ENCODE data around the gene RAB20.

RAB20 gene

GRCh38 chr13:110511509-110512181 lies 49.9 kb downstream of the RAB20 start:
- Histone ChIP-seq H3K9me3 (no peaks in the 10 kb centered on the region), H3K36me3 (no peaks in the 10 kb centered on the region), H3K27ac (no peak overlapping the region), H3K4me1 (ENCODE audit: control insufficient read depth in 1 of 2, insufficient read depth in 1 of 2, low read depth in 1 of 2, low read length in 1 of 2) (peaks cover 0 to 7% of the 10 kb centered on the region in 2 experiments), H3K27me3 (peaks cover 6% of the 10 kb centered on the region), H3K4me3 (ENCODE audit: low read depth in 1 of 2, low read length in 1 of 2) (no peak overlapping the region)
- TF ChIP-seq, protein P1, sequence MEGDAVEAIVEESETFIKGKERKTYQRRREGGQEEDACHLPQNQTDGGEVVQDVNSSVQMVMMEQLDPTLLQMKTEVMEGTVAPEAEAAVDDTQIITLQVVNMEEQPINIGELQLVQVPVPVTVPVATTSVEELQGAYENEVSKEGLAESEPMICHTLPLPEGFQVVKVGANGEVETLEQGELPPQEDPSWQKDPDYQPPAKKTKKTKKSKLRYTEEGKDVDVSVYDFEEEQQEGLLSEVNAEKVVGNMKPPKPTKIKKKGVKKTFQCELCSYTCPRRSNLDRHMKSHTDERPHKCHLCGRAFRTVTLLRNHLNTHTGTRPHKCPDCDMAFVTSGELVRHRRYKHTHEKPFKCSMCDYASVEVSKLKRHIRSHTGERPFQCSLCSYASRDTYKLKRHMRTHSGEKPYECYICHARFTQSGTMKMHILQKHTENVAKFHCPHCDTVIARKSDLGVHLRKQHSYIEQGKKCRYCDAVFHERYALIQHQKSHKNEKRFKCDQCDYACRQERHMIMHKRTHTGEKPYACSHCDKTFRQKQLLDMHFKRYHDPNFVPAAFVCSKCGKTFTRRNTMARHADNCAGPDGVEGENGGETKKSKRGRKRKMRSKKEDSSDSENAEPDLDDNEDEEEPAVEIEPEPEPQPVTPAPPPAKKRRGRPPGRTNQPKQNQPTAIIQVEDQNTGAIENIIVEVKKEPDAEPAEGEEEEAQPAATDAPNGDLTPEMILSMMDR (IDR thresholded peaks at IDR 0.05), result no peak

DNA sequence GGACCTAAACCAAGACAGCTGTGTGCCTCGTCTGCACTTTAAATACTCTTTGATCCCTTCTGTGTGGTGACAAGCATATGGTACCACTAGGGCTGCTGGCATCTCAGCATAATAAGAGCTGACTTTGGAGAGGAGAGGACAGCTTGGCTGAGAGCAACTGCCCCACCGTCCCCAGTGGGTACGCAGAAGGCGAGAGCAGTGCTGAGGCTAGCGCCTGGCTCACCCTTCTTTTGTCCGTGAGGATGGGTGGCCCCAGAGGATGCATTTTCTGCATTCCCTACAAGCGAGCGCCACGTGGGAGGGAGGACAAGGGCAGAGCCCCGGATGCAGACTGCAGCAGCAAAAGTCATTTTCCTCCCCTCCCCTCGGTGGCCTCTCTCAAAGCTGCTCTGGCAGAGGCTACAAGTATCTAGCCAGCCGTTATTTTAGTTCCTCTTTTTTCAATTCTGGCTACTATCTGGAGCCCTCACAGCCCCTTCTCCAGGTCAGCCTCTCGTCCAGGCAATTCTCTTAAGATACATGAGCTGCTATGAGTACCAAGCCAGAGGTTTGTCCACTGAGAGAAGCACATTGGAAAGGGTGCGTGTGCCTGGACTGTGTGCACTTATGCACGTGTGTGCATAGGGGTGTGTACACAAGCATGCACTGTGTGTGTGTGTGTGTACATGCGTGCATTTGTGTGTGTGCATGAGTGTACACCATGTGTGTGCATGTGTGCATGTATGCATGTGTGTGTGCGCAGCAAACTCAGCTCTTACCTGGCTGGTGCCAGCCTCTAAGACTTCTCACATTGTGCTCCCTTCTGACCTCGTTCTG lies 51.3 kb downstream of the RAB20 start:
- peaks cover 6% of the 10 kb centered on the region for H3K27me3 ChIP-seq
- no peaks in the 10 kb centered on the region for H3K9me3 ChIP-seq
- no peak overlapping the region for H3K27ac ChIP-seq
- TF ChIP-seq, protein P1 (IDR thresholded peaks at IDR 0.05), result no peak
- no peaks in the 10 kb centered on the region for H3K36me3 ChIP-seq
- H3K4me1 ChIP-seq (ENCODE audit: control insufficient read depth in 1 of 2, insufficient read depth in 1 of 2, low read depth in 1 of 2, low read length in 1 of 2), result peaks cover 0 to 7% of the 10 kb centered on the region in 2 experiments
- H3K4me3 ChIP-seq (ENCODE audit: low read depth in 1 of 2, low read length in 1 of 2), result no peak overlapping the region

DNA sequence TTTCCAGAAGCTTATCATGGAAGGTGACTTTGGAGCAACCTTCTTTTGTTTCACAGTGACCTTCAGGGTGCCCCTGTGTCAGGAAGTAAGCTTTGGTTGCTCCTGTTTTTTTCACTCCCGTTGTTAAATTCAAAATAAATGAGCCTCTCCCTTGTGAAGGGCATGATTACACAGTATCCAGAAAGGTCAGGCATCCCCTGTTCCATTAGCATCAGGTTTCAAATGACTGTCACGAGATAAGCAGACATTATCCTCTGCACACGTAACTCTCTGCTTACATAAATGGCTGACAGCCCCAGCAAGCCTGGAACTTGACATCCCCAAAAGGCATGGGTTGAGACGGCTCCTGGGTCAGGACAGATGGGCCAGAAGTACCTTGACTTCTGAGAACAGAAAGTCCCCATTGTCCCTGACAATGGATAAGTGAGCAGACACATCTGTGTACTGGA lies 52.0 kb downstream of the RAB20 start:
- Histone ChIP-seq H3K27ac (no peak overlapping the region), H3K4me3 (ENCODE audit: low read depth in 1 of 2, low read length in 1 of 2) (no peak overlapping the region), H3K36me3 (no peaks in the 10 kb centered on the region), H3K4me1 (ENCODE audit: control insufficient read depth in 1 of 2, insufficient read depth in 1 of 2, low read depth in 1 of 2, low read length in 1 of 2) (peaks cover 0 to 7% of the 10 kb centered on the region in 2 experiments), H3K27me3 (peaks cover 6% of the 10 kb centered on the region), H3K9me3 (no peaks in the 10 kb centered on the region)
- TF ChIP-seq, protein P1 (IDR thresholded peaks at IDR 0.05), result no peak

DNA sequence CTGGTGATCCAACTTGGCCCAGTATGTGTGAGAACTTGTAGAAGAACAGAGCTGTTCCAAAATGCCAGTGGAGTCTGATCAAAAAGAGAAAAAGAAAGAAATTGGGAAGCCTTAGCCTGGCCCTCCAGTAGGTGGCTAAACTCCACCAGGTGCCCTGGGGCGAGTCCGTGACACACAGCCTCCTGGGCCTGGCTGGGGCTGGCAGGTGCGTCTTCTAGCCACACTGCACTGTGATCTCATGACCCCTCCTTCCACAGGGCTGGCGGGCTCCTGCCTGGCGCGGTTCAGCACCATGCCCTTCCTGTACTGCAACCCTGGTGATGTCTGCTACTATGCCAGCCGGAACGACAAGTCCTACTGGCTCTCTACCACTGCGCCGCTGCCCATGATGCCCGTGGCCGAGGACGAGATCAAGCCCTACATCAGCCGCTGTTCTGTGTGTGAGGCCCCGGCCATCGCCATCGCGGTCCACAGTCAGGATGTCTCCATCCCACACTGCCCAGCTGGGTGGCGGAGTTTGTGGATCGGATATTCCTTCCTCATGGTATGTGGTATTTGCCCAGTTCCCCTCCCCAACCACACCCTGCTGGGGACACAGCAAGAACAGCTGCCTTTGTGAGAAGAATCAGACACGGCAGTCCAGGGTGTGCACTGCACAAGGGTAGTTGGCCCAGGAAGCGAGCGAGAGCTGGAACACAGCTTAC lies 53.7 kb downstream of the RAB20 start:
- H3K27ac ChIP-seq, result no peak overlapping the region
- H3K27me3 ChIP-seq, result peaks cover 6% of the 10 kb centered on the region
- peaks cover 0 to 7% of the 10 kb centered on the region in 2 experiments for H3K4me1 ChIP-seq (ENCODE audit: control insufficient read depth in 1 of 2, insufficient read depth in 1 of 2, low read depth in 1 of 2, low read length in 1 of 2)
- TF ChIP-seq, protein P1 (IDR thresholded peaks at IDR 0.05), result no peak
- H3K9me3 ChIP-seq, result no peaks in the 10 kb centered on the region
- no peaks in the 10 kb centered on the region for H3K36me3 ChIP-seq
- H3K4me3 ChIP-seq (ENCODE audit: low read depth in 1 of 2, low read length in 1 of 2), result no peak overlapping the region

GRCh38 chr13:110506859-110507566 lies 54.5 kb downstream of the RAB20 start:
- Histone ChIP-seq H3K4me3 (ENCODE audit: low read depth in 1 of 2, low read length in 1 of 2) (no peak overlapping the region), H3K27me3 (peaks cover 6% of the 10 kb centered on the region), H3K36me3 (no peaks in the 10 kb centered on the region), H3K4me1 (ENCODE audit: control insufficient read depth in 1 of 2, insufficient read depth in 1 of 2, low read depth in 1 of 2, low read length in 1 of 2) (peaks cover 0 to 7% of the 10 kb centered on the region in 2 experiments), H3K27ac (no peak overlapping the region), H3K9me3 (no peaks in the 10 kb centered on the region)
- TF ChIP-seq, protein P1 (IDR thresholded peaks at IDR 0.05), result no peak

All from neutrophil (primary cell).